H1 (cell line): ENCODE data around the gene CNTN5. TPM values are rescaled to one million over a fixed set of nuclear protein-coding genes. Genes with fewer than 3 reads are reported as not detected.

Source experiments
- CTCF ChIA-PET: fragments of 300-600 bp; sonication (Branson Sonifier 250); formaldehyde crosslinking; loops from one replicate; lab custom pipeline; 2021; ENCODE audit not compliant: partially characterized antibody; lab: Charles Lee
- POLR2A ChIA-PET: fragments of 300-600 bp; sonication (Branson Sonifier 250); formaldehyde crosslinking; loops from one replicate; lab custom pipeline; 2021; ENCODE audit warnings: inconsistent platforms; ENCODE audit not compliant: partially characterized antibody; lab: Charles Lee
- DNase-seq, 2 experiments: peaks; one replicate each; pipeline versions ENCODE4 v3.0.0 to v3.0.0-alpha.2; 2010 to 2022; ENCODE audit warnings: low spot score in 2 of 2, low read depth in 1 of 2, mixed read lengths in 1 of 2
- FAIRE-seq: peaks from 2 replicates; lab custom pipeline; 2011; peaks lifted over from hg19 to GRCh38; lab: Jason Lieb, UNC
- H2AFZ ChIP-seq: 2 replicates; pipeline ENCODE4 v1.8.1; 2012; ENCODE audit warnings: low read length, inconsistent platforms
- H2AK5ac ChIP-seq: 2 replicates; pipeline ENCODE4 v1.6.1; 2013; ENCODE audit warnings: low read depth, low read length
- H2BK120ac ChIP-seq: replicated peaks from 2 replicates; pipeline ENCODE3; 2013; ENCODE audit warnings: low read depth, low read length, inconsistent platforms
- H2BK12ac ChIP-seq: 2 replicates; pipeline ENCODE4 v1.6.1; 2013; ENCODE audit warnings: low read depth, low read length
- H2BK15ac ChIP-seq: 2 replicates; pipeline ENCODE4 v1.6.1; 2013; ENCODE audit warnings: low read length
- H2BK20ac ChIP-seq: 2 replicates; pipeline ENCODE4 v1.6.1; 2013; ENCODE audit warnings: low read length
- H2BK5ac ChIP-seq: 2 replicates; pipeline ENCODE4 v1.6.1; 2013; ENCODE audit warnings: low read depth, low read length
- H3K14ac ChIP-seq: 2 replicates; pipeline ENCODE4 v1.6.1; 2013; ENCODE audit warnings: inconsistent platforms; ENCODE audit not compliant: insufficient read length
- H3K18ac ChIP-seq: 2 replicates; pipeline ENCODE4 v1.6.1; 2013; ENCODE audit warnings: low read length; ENCODE audit errors: extremely low read depth
- H3K23ac ChIP-seq: 2 replicates; pipeline ENCODE4 v1.6.1; 2013; ENCODE audit warnings: inconsistent platforms; ENCODE audit not compliant: insufficient read length
- H3K23me2 ChIP-seq: 2 replicates; pipeline ENCODE4 v1.6.1; 2013; ENCODE audit warnings: low read depth, low read length
- H3K27ac ChIP-seq: 2 replicates; pipeline ENCODE4 v1.6.1; 2011; ENCODE audit warnings: low read depth, low read length, inconsistent platforms
- H3K27me3 ChIP-seq, 4 experiments: replicated peaks in 1 of 4; 1 replicate in 1 of 4; 2 replicates in 3 of 4; pipeline versions ENCODE4 v1.6.1 to v1.8.1; 2011 to 2013; ENCODE audit warnings: low read length in 3 of 4, mild to moderate bottlenecking in 3 of 4, inconsistent platforms in 2 of 4, mixed read lengths in 2 of 4, moderate library complexity in 1 of 4; ENCODE audit not compliant: control insufficient read depth in 3 of 4, insufficient read depth in 3 of 4; ENCODE audit errors: extremely low read depth in 1 of 4
- H3K36me3 ChIP-seq, 4 experiments: 2 replicates each; pipeline versions ENCODE4 v1.6.1 to v1.8.1; 2011 to 2013; ENCODE audit warnings: mild to moderate bottlenecking in 4 of 4, low read length in 3 of 4, moderate library complexity in 2 of 4, control low read depth in 1 of 4, inconsistent platforms in 1 of 4; ENCODE audit not compliant: insufficient read depth in 4 of 4, control insufficient read depth in 2 of 4
- H3K4ac ChIP-seq: replicated peaks from 2 replicates; pipeline ENCODE3; 2013; ENCODE audit warnings: low read length, low read depth, mixed read lengths, inconsistent platforms; ENCODE audit not compliant: insufficient read length
- H3K4me1 ChIP-seq, 4 experiments: replicated peaks in 1 of 4; 1 replicate in 1 of 4; 2 replicates in 3 of 4; pipeline versions ENCODE4 v1.6.1 to v1.8.1; 2011 to 2013; ENCODE audit warnings: low read length in 3 of 4, inconsistent platforms in 2 of 4, mixed read lengths in 1 of 4; ENCODE audit not compliant: insufficient read depth in 4 of 4, control insufficient read depth in 3 of 4
- H3K4me2 ChIP-seq, 2 experiments: 2 replicates each; pipeline versions ENCODE4 v1.6.1 to v1.8.1; 2011 to 2013; ENCODE audit warnings: low read depth in 2 of 2, low read length in 2 of 2, control low read depth in 1 of 2, inconsistent platforms in 1 of 2, mild to moderate bottlenecking in 1 of 2; ENCODE audit not compliant: insufficient read depth in 1 of 2
- H3K4me3 ChIP-seq, 4 experiments: fragments of 200-600, 300-600 bp in 1 of 4; sonication (generic), shearing (Covaris generic), sonication (Bioruptor Twin) in 1 of 4; 2 replicates each; pipeline versions ENCODE4 v1.5.1 to v1.8.1; 2011 to 2016; ENCODE audit warnings: low read length in 4 of 4, low read depth in 3 of 4, control low read depth in 2 of 4, inconsistent platforms in 2 of 4, mild to moderate bottlenecking in 2 of 4, mixed read lengths in 1 of 4, moderate library complexity in 1 of 4; ENCODE audit not compliant: insufficient read depth in 2 of 4; ENCODE audit errors: extremely low read depth in 1 of 4
- H3K56ac ChIP-seq: replicated peaks from 2 replicates; pipeline ENCODE3; 2013; ENCODE audit warnings: low read depth, mild to moderate bottlenecking, mixed read lengths, low read length, inconsistent platforms; ENCODE audit not compliant: insufficient read length
- H3K79me1 ChIP-seq: 2 replicates; pipeline ENCODE4 v1.6.1; 2013; ENCODE audit warnings: low read depth, low read length, control low read depth
- H3K79me2 ChIP-seq, 2 experiments: 2 replicates each; pipeline versions ENCODE4 v1.6.1 to v1.8.1; 2012 to 2013; ENCODE audit warnings: low read length in 2 of 2, mild to moderate bottlenecking in 2 of 2, inconsistent platforms in 1 of 2; ENCODE audit not compliant: insufficient read depth in 2 of 2, control insufficient read depth in 1 of 2
- H3K9ac ChIP-seq, 4 experiments: replicated peaks in 1 of 4; 1 replicate in 1 of 4; 2 replicates in 3 of 4; pipeline versions ENCODE4 v1.6.1 to v1.8.1; 2011 to 2013; ENCODE audit warnings: low read depth in 3 of 4, low read length in 3 of 4, control low read depth in 2 of 4, mild to moderate bottlenecking in 2 of 4, moderate library complexity in 2 of 4, inconsistent platforms in 1 of 4; ENCODE audit errors: extremely low read depth in 1 of 4
- H3K9me3 ChIP-seq, 2 experiments: 2 replicates each; pipeline versions ENCODE4 v1.6.1 to v1.8.1; 2012 to 2013; ENCODE audit warnings: mild to moderate bottlenecking in 2 of 2, moderate library complexity in 2 of 2, control low read depth in 1 of 2, inconsistent platforms in 1 of 2, low read depth in 1 of 2, low read length in 1 of 2, mixed read lengths in 1 of 2; ENCODE audit not compliant: insufficient read depth in 2 of 2
- H4K20me1 ChIP-seq, 2 experiments: replicated peaks in 1 of 2; 2 replicates each; pipeline versions ENCODE3 to v1.8.1; 2011 to 2013; ENCODE audit warnings: inconsistent platforms in 2 of 2, low read length in 2 of 2, mild to moderate bottlenecking in 1 of 2; ENCODE audit not compliant: insufficient read depth in 2 of 2, control insufficient read depth in 1 of 2
- H4K5ac ChIP-seq: 2 replicates; pipeline ENCODE4 v1.6.1; 2013; ENCODE audit warnings: low read length, low read depth, mixed read lengths, inconsistent platforms; ENCODE audit not compliant: insufficient read length
- H4K8ac ChIP-seq: 2 replicates; pipeline ENCODE4 v1.8.0; 2013; ENCODE audit warnings: mild to moderate bottlenecking, moderate library complexity, low read length, inconsistent platforms; ENCODE audit not compliant: insufficient read depth; ENCODE audit errors: extremely low read depth
- H4K91ac ChIP-seq: replicated peaks from 2 replicates; pipeline ENCODE3; 2013; ENCODE audit warnings: low read length, mixed read lengths, inconsistent platforms; ENCODE audit not compliant: insufficient read length
- ZNF274 ChIP-seq: IDR thresholded peaks from 2 replicates; pipeline ENCODE4 v1.7.0; 2012; ENCODE audit warnings: low read length, borderline replicate concordance; ENCODE audit errors: extremely low read depth
- WGBS, 2 experiments: shearing (Covaris generic) in 1 of 2; methylation state at CpG; one replicate each; pipeline versions ENCODE4 v1.1.6 to v1.1.7; 2013 to 2015; ENCODE audit warnings: low lambda C conversion rate in 2 of 2, mixed read lengths in 2 of 2, inconsistent platforms in 1 of 2, low coverage in 1 of 2, missing lambda C conversion rate in 1 of 2; ENCODE audit not compliant: insufficient replicate concordance in 2 of 2, insufficient coverage in 1 of 2, insufficient read length in 1 of 2; ENCODE audit errors: extremely low coverage in 1 of 2, missing lambda C conversion rate in 1 of 2; 5-methylcytosine and 5-hydroxymethylcytosine counted together
- polyA plus RNA-seq, 7 experiments: library from polyadenylated mRNA; depleted of rRNA in 3 of 7; stranded (reverse) in 5 of 7; unstranded in 2 of 7; fragments of >200 nt in 5 of 7; fragments of 200-250 nt in 2 of 7; gene quantifications; 1 replicate in 5 of 7; 2 replicates in 1 of 7; 4 replicates in 1 of 7; pipeline versions ENCODE4 v1.2.1 to v1.2.3, GENCODE V29; 2011 to 2013; ENCODE audit warnings: missing spikeins in 2 of 7, mixed read lengths in 2 of 7
- total RNA-seq: library from RNA; stranded (reverse); fragmentation: NEBNext Ultra II Directional; extraction: Animal tissue kit (Norgen Biotek cat#: 25700); gene quantifications from 2 replicates; pipeline ENCODE4 v1.2.1, GENCODE V29; 2021

Gene CNTN5
- total and polyA plus RNA-seq, 2 of the 8 experiments (the other 6 are each of a cell fraction or from before 2014, with no cell fraction given), result not detected

DNA sequence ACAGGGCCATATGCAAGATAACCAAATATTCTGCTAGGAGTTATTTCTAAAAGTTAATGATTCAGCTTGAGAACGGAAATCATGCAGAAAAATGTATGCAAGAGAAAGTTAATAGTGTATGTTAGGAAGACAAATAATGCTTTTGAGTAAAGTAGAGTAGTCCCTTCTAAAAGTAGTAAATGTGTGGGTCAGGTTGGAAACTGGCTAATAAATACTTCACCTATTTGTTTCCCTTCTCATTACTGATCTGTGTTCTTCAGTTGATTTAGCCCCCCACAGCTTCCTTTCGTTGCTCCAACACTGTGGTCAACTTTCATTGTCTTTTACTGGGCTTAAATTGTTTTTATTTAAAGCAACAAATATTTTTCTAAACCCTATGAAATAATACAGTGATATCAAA lies 444.2 kb downstream of the CNTN5 start:
- H2BK15ac ChIP-seq, result no peak overlapping the region
- H3K23me2 ChIP-seq, result no peaks in the 10 kb centered on the region
- no peaks in the 10 kb centered on the region for H3K79me1 ChIP-seq
- no peak overlapping the region for H3K18ac ChIP-seq
- H4K20me1 ChIP-seq, result no peaks in the 10 kb centered on the region
- H3K14ac ChIP-seq, result no peak overlapping the region
- no peak overlapping the region for H2AK5ac ChIP-seq
- H3K4me3 ChIP-seq, result no peak overlapping the region
- ChIA-PET CTCF (no interaction called here), POLR2A (interaction anchor here (0.5 kb wide), 1 partner anchor 42 kb away, joined by 3 read pairs; no protein-coding TSS in a partner anchor)
- DNase-seq (no peak), FAIRE-seq (no peak)
- no peak overlapping the region for H3K9ac ChIP-seq
- H2AFZ ChIP-seq, result no peak overlapping the region
- no peaks in the 10 kb centered on the region for H3K27me3 ChIP-seq
- H2BK120ac ChIP-seq, result no peak overlapping the region
- H3K56ac ChIP-seq, result no peak overlapping the region
- H3K79me2 ChIP-seq, result no peaks in the 10 kb centered on the region
- H3K23ac ChIP-seq, result no peak overlapping the region
- no peak overlapping the region for H3K4ac ChIP-seq
- no peak overlapping the region for H2BK5ac ChIP-seq
- no peak overlapping the region for H2BK12ac ChIP-seq
- H2BK20ac ChIP-seq, result no peak overlapping the region
- TF ChIP-seq ZNF274, result no peak
- no peaks in the 10 kb centered on the region for H3K4me1 ChIP-seq
- H4K5ac ChIP-seq, result no peak overlapping the region
- no peak overlapping the region for H3K4me2 ChIP-seq
- no peak overlapping the region for H3K27ac ChIP-seq
- H4K91ac ChIP-seq, result no peak overlapping the region
- no peaks in the 10 kb centered on the region for H3K36me3 ChIP-seq
- H3K9me3 ChIP-seq, result no peaks in the 10 kb centered on the region
- 91% methylated on average over 2 of the region's 2 CpGs; no CpG with 5 or more reads in 1 of the 2 experiments for WGBS, 2 experiments
- no peak overlapping the region for H4K8ac ChIP-seq
